PC-9 (cell line): Measurements from ENCODE around the gene CASP4. TPM values are rescaled to one million over a fixed set of nuclear protein-coding genes. Genes with fewer than 3 reads are reported as not detected.

Experiments
- Bru-seq: library from RNA; stranded (reverse); fragments of 400-500 nt; gene quantifications from one replicate; lab custom pipeline; 2021; lab: Mats Ljungman, UMichigan
- BruChase-seq, 2 experiments: library from RNA; stranded (reverse); fragments of 400-500 nt; gene quantifications; one replicate each; lab custom pipeline; 2021; lab: Mats Ljungman, UMichigan
- BruUV-seq: library from RNA; stranded (reverse); fragments of 400-500 nt; replicated peaks from 2 replicates; lab custom pipeline; 2021; lab: Mats Ljungman, UMichigan
- CTCF ChIA-PET: fragments of 300-600 bp; sonication (Branson Sonifier 250); formaldehyde crosslinking; loops from one replicate; lab custom pipeline; 2022; ENCODE audit warnings: antibody characterized with exemption; lab: Charles Lee
- POLR2A ChIA-PET: fragments of 300-600 bp; sonication (Branson Sonifier 250); formaldehyde crosslinking; loops from one replicate; lab custom pipeline; 2022; ENCODE audit warnings: antibody characterized with exemption; ENCODE audit not compliant: unreplicated experiment; lab: Charles Lee
- DNase-seq, 2 experiments: peaks; one replicate each; pipeline versions ENCODE4 v3.0.0 to v3.0.0-alpha.2; 2015 to 2022; ENCODE audit warnings: mixed read lengths in 1 of 2
- H2AFZ ChIP-seq: fragments of 200-600 bp; sonication (generic); 2 replicates; pipeline ENCODE4 v1.8.1; 2017; ENCODE audit warnings: antibody characterized with exemption
- H3F3A ChIP-seq: fragments of 200-600 bp; sonication (generic); 2 replicates; pipeline ENCODE4 v1.8.1; 2017; ENCODE audit warnings: antibody characterized with exemption, mild to moderate bottlenecking, low read depth; ENCODE audit not compliant: insufficient read depth
- H3K27ac ChIP-seq: fragments of 200-600 bp; sonication (generic); 2 replicates; pipeline ENCODE4 v1.6.1; 2016; ENCODE audit warnings: mixed run types
- H3K27me3 ChIP-seq: fragments of 200-600 bp; sonication (generic); 2 replicates; pipeline ENCODE4 v1.6.1; 2016; ENCODE audit warnings: low read depth, mixed run types; ENCODE audit not compliant: insufficient read depth
- H3K36me3 ChIP-seq: fragments of 200-600 bp; sonication (generic); 2 replicates; pipeline ENCODE4 v1.6.1; 2016; ENCODE audit warnings: low read depth, mixed run types
- H3K4me1 ChIP-seq: fragments of 200-600 bp; sonication (generic); replicated peaks from 2 replicates; pipeline ENCODE4 v1.6.1; 2016; ENCODE audit warnings: mixed run types; ENCODE audit not compliant: insufficient read depth
- H3K4me2 ChIP-seq: fragments of 200-600 bp; sonication (generic); 2 replicates; pipeline ENCODE4 v1.6.1; 2017; ENCODE audit warnings: mixed run types
- H3K4me3 ChIP-seq: fragments of 200-600 bp; sonication (generic); 2 replicates; pipeline ENCODE4 v1.6.1; 2016; ENCODE audit warnings: mixed run types
- H3K79me2 ChIP-seq: fragments of 200-600 bp; sonication (generic); 2 replicates; pipeline ENCODE4 v1.6.1; 2017; ENCODE audit warnings: low read depth, mixed run types
- H3K9me2 ChIP-seq: fragments of 200-600 bp; sonication (generic); 2 replicates; pipeline ENCODE4 v1.8.1; 2017; ENCODE audit warnings: mild to moderate bottlenecking; ENCODE audit not compliant: insufficient read depth
- H3K9me3 ChIP-seq: fragments of 200-600 bp; sonication (generic); 2 replicates; pipeline ENCODE4 v1.8.1; 2016; ENCODE audit warnings: low read depth; ENCODE audit not compliant: insufficient read depth
- H4K20me1 ChIP-seq: fragments of 200-600 bp; sonication (generic); 2 replicates; pipeline ENCODE4 v1.8.1; 2017; ENCODE audit not compliant: insufficient read depth
- EZH2 ChIP-seq: fragments of 200-600 bp; sonication (generic); IDR thresholded peaks from 2 replicates; pipeline ENCODE4 v1.8.0; 2017; ENCODE audit warnings: antibody characterized with exemption, low read depth
- intact Hi-C: fragments of 100-400 bp; cut with micrococcal nuclease; formaldehyde crosslinking; loops from one replicate; pipeline ENCODE4 v1.10.0; 2022; ENCODE audit not compliant: unreplicated experiment
- long read RNA-seq: library from polyadenylated mRNA; stranded (forward); transcript quantifications from one replicate; pipeline ENCODE4 v2.0.0, GENCODE V29; 2022
- total RNA-seq: library from RNA; stranded (reverse); gene quantifications from 2 replicates; pipeline ENCODE4 v1.2.3, GENCODE V29; 2021
- TF ChIP-seq, protein P1 (sequence below): fragments of 200-600 bp; sonication (generic); conservative IDR thresholded peaks from 2 replicates; pipeline ENCODE4 v1.6.1; 2017; ENCODE audit warnings: mixed run types, antibody characterized with exemption, mild to moderate bottlenecking, moderate library complexity

The CASP4 gene
- total RNA-seq (57.5 and 82.2 TPM in 2 replicates), Bru-seq, nascent RNA (percentile 87 among the genes with signal in this experiment), BruChase-seq, experiment 1, labeled RNA remaining after a 2-hour chase (percentile 83 among the genes with signal in this experiment), BruChase-seq, experiment 2, labeled RNA remaining after a 6-hour chase (percentile 81 among the genes with signal in this experiment)
- long read RNA-seq, transcript CASP4-203 (9 exons, 2,158 nt) = major isoform, 122 of 210 reads
- long read RNA-seq, partial matches to known transcripts = 70 of 210 reads
- long read RNA-seq, other reads (novel, unspliced or antisense) = 16 of 210 reads

GRCh38 chr11:104968355-104968855 lies at the start of gene CASP4:
CASP4 (minus strand) TSS chr11:104968574; CDS start chr11:104968525, 49 bp downstream.
- Histone ChIP-seq H2AFZ (peak within 1 kb of the TSS; percentile 83), H3K9me2 (no peaks in the 10 kb centered on the region), H3K4me1 (peaks cover 30% of the 10 kb centered on the region), H3K4me3 (peak within 1 kb of the TSS; percentile 65), H3K27me3 (no peaks in the 10 kb centered on the region), H3K27ac (peak within 1 kb of the TSS; percentile 93), H3K79me2 (peaks cover 36% of the 10 kb centered on the region), H4K20me1 (no peaks in the 10 kb centered on the region), H3F3A (peaks cover 19% of the 10 kb centered on the region), H3K4me2 (peak within 1 kb of the TSS; percentile 84), H3K36me3 (peaks cover 27% of the 10 kb centered on the region), H3K9me3 (peaks cover 18% of the 10 kb centered on the region; the same call in 1 of the 2 replicates)
- no TSS peak for BruUV-seq
- intact Hi-C loops = loop anchor here (1.0 to 10.0 kb wide), 4 partner anchors 79 to 1444 kb away; no protein-coding TSS in a partner anchor
- DNase-seq = peak; percentile 20 to 96
- TF ChIP-seq, protein P1, sequence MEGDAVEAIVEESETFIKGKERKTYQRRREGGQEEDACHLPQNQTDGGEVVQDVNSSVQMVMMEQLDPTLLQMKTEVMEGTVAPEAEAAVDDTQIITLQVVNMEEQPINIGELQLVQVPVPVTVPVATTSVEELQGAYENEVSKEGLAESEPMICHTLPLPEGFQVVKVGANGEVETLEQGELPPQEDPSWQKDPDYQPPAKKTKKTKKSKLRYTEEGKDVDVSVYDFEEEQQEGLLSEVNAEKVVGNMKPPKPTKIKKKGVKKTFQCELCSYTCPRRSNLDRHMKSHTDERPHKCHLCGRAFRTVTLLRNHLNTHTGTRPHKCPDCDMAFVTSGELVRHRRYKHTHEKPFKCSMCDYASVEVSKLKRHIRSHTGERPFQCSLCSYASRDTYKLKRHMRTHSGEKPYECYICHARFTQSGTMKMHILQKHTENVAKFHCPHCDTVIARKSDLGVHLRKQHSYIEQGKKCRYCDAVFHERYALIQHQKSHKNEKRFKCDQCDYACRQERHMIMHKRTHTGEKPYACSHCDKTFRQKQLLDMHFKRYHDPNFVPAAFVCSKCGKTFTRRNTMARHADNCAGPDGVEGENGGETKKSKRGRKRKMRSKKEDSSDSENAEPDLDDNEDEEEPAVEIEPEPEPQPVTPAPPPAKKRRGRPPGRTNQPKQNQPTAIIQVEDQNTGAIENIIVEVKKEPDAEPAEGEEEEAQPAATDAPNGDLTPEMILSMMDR = no peak
- TF ChIP-seq EZH2 = no peak
- ChIA-PET CTCF (interaction anchor here (0.7 kb wide), 1 partner anchor 805 kb away, joined by 3 read pairs; the partner anchor contains the start of gene PDGFD), POLR2A (interaction anchor here (0.7 kb wide), 2 partner anchors 9 to 138 kb away, joined by 5 to 9 read pairs; no protein-coding TSS in a partner anchor)

DNA sequence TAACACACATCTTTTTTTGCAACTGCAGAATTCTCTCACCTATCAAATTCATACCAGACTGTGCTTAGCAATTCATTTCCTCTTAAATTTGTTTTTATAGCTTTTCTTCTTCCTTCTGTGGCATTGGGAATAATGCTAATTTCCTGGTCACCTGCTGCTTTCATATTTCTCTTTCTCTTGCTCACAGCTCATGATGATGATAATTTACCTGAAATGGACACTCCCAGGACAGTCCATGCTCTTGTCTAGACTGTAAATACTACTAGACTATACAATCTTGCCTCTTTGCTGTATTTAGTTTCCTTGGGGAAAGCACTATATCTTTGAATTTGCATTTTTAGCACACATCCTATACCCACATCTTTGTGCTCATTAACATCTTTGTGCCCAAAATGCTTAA lies 39.1 kb upstream of the CASP4 start:
- BruUV-seq = no TSS peak
- Histone ChIP-seq H4K20me1 (no peaks in the 10 kb centered on the region), H2AFZ (no peak overlapping the region), H3F3A (no peaks in the 10 kb centered on the region), H3K27ac (no peak overlapping the region), H3K9me3 (peaks cover 8% of the 10 kb centered on the region; the same call in 1 of the 2 replicates), H3K4me2 (no peak overlapping the region), H3K4me1 (no peaks in the 10 kb centered on the region), H3K4me3 (no peak overlapping the region), H3K36me3 (no peaks in the 10 kb centered on the region), H3K9me2 (no peaks in the 10 kb centered on the region), H3K79me2 (no peaks in the 10 kb centered on the region), H3K27me3 (no peaks in the 10 kb centered on the region)
- no peak for DNase-seq
- intact Hi-C loops = no loop called here
- ChIA-PET CTCF (no interaction called here), POLR2A (no interaction called here)
- no peak for TF ChIP-seq EZH2
- TF ChIP-seq, protein P1 = no peak

DNA sequence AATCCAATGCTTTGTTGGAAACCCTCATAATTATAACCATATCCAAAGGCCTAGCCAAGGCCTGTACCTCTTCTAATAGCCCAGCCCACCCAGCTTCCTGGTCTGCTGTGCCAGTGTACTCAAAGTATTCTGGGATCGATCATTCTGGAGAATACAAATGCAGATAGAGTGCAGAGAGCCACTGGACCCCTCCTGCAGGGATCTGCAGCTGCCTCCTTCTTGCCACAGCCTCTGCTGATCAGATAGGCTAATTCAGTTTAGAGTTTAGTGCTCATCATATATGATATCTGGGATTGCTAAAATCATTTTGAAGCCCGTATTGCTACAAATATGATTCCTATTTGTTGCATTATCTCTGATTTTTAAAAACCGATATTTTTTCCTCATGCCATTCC lies 37.1 kb upstream of the CASP4 start:
- Histone ChIP-seq H3K27ac (no peak overlapping the region), H3K79me2 (no peaks in the 10 kb centered on the region), H3K9me2 (no peaks in the 10 kb centered on the region), H3K4me1 (no peaks in the 10 kb centered on the region), H3K9me3 (peaks cover 8% of the 10 kb centered on the region; the same call in 1 of the 2 replicates), H4K20me1 (no peaks in the 10 kb centered on the region), H3F3A (no peaks in the 10 kb centered on the region), H3K27me3 (no peaks in the 10 kb centered on the region), H3K4me3 (no peak overlapping the region), H3K4me2 (no peak overlapping the region), H3K36me3 (no peaks in the 10 kb centered on the region), H2AFZ (no peak overlapping the region)
- POLR2A ChIA-PET = no interaction called here
- BruUV-seq = no TSS peak
- TF ChIP-seq, protein P1 = no peak
- TF ChIP-seq EZH2 = no peak
- no peak for DNase-seq
- intact Hi-C loops = no loop called here
- CTCF ChIA-PET = no interaction called here
